Measurements from ENCODE around the gene EME1.

DNA sequence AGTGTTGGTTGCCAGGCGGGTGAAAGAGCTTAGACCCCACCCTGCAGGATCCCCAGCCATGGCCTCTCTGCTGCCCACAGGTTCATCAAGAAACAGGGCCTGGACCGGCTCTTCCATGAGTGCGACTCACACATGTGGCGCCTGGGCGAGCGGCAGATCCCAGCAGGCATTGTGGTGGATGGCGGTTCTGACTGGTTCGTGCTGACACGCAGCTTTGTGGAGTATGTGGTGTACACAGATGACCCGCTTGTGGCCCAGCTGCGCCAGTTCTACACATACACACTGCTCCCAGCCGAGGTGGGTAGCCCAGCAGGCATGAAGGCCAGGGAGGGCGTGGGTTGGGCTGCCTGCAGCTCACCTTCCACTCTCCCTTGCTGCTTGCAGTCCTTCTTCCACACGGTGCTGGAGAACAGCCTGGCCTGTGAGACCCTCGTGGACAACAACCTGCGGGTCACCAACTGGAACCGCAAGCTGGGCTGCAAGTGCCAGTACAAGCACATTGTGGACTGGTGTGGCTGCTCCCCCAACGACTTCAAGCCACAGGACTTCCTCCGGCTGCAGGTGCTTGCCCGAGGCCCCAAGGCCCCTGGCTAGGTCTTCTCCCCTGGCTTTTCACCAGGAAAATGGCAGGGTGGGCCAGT, 17.2 kb upstream of the EME1 start:
- TF ChIP-seq, protein P1, sequence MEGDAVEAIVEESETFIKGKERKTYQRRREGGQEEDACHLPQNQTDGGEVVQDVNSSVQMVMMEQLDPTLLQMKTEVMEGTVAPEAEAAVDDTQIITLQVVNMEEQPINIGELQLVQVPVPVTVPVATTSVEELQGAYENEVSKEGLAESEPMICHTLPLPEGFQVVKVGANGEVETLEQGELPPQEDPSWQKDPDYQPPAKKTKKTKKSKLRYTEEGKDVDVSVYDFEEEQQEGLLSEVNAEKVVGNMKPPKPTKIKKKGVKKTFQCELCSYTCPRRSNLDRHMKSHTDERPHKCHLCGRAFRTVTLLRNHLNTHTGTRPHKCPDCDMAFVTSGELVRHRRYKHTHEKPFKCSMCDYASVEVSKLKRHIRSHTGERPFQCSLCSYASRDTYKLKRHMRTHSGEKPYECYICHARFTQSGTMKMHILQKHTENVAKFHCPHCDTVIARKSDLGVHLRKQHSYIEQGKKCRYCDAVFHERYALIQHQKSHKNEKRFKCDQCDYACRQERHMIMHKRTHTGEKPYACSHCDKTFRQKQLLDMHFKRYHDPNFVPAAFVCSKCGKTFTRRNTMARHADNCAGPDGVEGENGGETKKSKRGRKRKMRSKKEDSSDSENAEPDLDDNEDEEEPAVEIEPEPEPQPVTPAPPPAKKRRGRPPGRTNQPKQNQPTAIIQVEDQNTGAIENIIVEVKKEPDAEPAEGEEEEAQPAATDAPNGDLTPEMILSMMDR (IDR thresholded peaks at IDR 0.05) = no peak
- no peak for TF ChIP-seq POLR2A (IDR thresholded peaks at IDR 0.05)

Measured in lower leg skin (tissue), 3 donors.